GM23248 (cell line): ENCODE results near the gene HCN1.

Source experiments
- EZH2 ChIP-seq: fragments of 200-600 bp; sonication (generic); IDR thresholded peaks from 2 replicates; pipeline ENCODE4 v1.6.1; 2018; ENCODE audit warnings: antibody characterized with exemption, mild to moderate bottlenecking; ENCODE audit not compliant: insufficient read depth, poor library complexity, severe bottlenecking
- EZH2phosphoT487 ChIP-seq: fragments of 200-600 bp; sonication (generic); IDR thresholded peaks from 2 replicates; pipeline ENCODE4 v1.6.1; 2018; ENCODE audit warnings: antibody characterized with exemption, moderate library complexity, mild to moderate bottlenecking, low read depth; ENCODE audit not compliant: insufficient read depth

- TF ChIP-seq EZH2, result no peak
- TF ChIP-seq EZH2phosphoT487, result no peak
These were observed 359.7 kb downstream of the HCN1 start for GRCh38 chr5:45336464-45336863.
